GM18907 (cell line): Measurements from ENCODE around the gene BRSK2.

Experiments
- ATAC-seq: cut with Tn5 transposase; IDR thresholded peaks from one replicate; pipeline ENCODE4 v1.9.1; 2021; ENCODE audit warnings: mild to moderate bottlenecking, moderate library complexity; ENCODE audit not compliant: unreplicated experiment

BRSK2 gene

DNA sequence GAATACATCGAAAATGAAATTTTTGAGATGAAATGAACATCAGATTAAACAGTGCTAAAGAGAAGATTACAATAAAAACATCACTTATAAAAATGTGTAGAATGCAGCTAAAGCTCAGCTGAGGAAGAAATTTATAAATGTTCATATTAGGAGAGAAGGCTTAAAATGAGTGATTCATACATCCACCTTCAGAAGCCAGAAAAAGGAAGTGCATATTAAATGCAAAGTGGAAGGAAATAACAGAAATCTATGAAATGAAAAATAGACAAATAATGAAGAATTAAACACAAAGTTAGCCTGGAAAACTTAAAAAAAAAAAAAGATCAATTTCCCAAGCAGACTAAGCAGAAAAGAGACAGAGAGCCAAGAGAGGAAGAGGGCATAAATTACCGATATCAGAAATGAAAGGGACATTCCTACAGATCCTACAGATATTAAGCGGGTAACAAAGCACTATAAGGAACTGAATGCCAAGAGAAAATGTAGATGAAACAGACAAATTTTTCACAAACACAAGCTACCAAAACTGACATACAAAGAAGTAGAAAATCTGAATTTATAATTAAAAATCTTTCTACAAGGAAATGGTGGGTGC lies 104.0 kb downstream of the BRSK2 start:
- ATAC-seq: no peak

DNA sequence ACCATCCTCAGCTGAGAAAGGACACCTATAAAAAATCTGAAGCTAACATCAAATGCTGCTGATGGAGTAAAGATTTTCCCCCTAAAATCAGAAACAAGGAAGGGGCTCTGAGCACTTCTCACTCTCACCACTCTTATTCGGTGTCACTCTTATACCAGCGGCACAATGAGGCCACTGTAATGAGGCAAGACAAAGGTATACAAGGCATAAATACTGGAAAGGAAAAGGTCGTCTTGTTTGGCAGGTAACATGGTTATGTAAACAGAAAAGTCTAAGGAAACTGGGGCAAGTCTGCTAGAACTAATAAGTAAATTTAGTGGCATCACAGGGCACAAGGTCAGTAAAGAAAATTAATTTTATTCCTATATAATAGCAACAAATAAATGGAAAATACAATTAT lies 104.9 kb downstream of the BRSK2 start:
- no peak for ATAC-seq

DNA sequence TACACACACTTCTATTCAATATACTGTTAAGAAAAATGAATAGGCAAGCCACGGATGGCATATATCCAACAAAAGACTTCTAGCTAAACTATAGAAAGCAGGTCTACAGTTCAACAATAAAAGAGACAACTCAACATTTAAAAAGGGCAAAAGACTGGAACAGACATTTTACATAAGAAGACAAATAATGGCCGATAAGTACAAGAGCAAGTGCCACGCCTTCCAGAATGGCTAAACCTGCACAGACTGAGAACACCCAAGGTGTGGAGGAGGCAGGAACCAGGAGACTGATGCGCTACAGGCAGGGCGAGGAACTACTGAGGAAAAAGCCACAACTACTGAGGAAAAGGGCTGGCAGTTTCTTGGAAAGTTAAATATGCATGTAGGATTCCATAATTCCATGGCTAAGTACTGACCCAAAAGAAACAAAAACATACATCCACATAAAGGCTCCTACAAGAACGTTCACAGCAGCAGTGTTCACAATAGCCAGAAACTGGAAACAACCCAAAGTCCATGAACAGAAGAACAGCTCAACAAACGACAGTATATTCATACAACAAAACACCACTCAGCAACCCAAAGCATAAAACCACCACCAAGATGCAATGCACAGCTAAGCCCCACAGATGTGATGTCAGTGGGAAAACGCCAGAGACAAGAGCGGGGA lies 106.5 kb downstream of the BRSK2 start:
- no peak for ATAC-seq

DNA sequence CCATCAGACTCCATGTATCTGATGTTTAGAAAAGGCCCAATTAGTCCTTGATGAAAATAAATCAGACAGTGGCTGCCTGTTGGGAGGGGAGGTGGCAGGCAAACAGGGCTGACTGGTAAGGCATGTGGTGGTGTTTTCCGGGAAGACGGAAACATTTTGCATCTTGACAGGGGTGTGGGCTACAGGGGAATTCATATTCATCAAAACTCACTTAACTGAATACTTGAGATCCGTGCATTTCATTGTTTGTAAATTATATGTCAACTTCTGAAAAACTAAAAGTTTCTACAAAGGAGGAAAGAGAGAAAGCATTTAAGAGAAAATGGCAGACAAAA lies 107.0 kb downstream of the BRSK2 start:
- no peak for ATAC-seq

DNA sequence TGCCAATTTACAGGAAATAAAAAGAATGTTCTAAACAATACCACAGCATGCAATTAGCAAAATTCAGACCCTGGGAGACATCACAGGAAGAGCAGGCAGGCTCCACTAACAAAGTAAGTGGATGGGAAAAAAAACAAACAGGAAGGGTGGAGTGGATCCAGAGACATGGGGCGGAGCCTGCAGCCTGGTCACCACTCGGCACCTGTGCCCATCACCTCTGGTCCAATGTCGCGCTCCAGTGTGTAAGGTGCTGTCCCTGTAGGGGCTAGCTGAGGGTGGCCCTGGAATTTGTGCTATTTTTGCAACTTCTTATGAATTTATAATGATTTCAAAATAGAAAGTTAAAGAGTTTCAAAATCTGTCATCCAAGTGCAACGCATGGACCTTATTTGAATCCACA lies 107.9 kb downstream of the BRSK2 start:
- no peak for ATAC-seq

DNA sequence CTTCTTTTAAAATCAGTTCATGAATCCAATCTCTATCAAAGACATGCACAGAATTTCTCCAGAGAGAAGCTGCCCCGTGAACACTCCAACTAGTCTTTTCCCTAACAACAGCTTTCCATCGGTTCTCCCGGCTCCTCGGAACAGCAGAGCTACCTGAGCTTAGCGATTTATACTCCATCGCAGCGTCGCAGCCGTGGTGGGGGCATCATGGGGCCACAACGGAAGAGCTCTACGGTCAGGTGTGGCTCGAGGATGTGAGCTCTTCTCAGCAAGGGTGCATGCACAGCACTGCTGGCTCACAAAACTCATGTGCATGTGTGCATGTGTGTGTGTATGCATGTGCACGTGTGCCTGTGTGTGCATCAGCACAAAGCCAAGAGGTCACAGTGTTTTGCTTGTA lies 108.5 kb downstream of the BRSK2 start:
- no peak for ATAC-seq

DNA sequence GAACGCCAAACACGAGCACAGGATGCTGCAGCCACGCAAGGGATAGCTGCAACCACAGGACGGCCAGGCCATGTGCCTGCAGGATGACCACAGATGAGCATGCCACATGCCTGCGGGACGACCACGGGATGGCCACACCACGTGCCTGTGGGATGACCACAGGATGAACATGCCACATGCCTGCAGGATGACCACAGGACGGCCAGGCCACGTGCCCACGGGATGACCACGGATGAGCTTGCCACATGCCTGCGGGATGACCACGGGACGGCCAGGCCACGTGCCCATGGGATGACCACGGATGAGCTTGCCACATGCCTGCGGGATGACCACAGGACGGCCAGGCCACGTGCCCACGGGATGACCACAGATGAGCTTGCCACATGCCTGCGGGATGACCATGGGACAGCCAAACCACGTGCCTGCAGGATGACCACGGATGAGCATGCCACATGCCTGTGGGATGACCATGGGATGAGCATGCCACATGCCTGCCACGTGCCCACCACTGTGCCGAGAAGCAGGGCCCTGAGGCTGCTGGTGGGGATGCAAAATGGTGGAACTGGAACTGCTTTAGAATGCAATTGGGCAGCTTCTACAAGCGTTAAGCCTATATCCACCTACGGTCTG lies 109.6 kb downstream of the BRSK2 start:
- no peak for ATAC-seq

DNA sequence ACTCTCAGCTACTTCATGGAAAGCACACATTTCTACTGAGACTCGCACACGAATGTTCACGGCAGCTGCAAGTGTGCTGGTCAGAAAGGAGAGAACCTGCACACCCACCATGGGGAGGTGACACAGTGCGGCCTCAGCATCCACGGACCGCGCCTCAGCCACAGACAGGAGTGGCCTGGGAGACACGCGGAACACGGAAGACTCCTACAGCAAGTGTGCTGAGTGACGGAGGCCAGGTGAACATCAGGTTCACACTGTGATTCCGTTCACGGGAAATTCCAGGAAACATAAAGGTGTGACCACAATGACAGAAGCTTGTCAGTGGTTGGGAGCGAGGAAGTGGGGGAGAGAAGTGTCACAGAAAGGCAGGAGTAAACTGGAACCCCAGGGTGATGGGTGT lies 110.2 kb downstream of the BRSK2 start:
- ATAC-seq: no peak

DNA sequence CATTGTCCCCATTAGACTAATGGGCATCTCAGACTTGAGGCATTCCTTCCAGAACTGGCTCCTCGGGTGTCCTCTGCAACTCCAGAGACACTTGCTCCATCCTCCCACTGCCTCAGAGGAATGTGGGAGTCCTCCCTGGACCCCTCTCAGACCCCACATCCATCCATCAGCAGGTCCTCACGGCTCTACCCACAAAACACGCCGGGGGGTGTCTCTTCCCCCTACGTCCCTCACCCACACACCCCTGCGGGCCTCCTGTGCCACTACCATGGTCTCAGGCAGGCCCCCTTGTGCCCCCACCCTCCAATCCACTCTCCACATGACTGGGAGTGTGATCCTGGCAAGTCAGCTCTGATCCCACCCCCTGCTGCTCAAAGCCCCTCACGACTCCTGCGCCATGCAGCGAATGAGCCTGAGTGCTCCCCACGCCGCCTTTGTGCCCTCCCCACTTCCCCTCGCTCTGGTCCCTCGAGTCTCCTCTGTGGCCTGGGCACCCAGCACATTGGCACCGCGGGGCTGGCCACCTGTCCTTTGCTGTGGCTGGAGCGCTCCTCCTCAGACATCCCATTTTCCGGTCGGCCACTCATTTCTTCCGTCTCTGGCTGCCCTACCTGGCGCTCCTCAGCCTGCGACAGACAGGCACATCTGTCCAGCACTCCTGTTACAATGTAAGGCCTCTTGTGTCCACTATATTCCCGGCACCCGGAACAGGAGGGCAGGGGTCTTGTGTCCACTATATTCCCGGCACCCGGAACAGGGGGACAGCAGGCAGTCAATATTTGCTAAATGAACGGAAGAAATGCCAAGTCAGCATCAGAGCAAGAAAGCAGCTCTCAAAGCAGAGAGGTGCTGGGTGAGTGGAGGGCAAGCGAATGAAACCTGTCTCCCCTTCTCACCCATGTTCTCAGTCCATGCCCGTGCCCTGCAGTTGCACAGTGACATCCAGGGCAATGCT lies 111.0 kb downstream of the BRSK2 start:
- ATAC-seq: no peak

DNA sequence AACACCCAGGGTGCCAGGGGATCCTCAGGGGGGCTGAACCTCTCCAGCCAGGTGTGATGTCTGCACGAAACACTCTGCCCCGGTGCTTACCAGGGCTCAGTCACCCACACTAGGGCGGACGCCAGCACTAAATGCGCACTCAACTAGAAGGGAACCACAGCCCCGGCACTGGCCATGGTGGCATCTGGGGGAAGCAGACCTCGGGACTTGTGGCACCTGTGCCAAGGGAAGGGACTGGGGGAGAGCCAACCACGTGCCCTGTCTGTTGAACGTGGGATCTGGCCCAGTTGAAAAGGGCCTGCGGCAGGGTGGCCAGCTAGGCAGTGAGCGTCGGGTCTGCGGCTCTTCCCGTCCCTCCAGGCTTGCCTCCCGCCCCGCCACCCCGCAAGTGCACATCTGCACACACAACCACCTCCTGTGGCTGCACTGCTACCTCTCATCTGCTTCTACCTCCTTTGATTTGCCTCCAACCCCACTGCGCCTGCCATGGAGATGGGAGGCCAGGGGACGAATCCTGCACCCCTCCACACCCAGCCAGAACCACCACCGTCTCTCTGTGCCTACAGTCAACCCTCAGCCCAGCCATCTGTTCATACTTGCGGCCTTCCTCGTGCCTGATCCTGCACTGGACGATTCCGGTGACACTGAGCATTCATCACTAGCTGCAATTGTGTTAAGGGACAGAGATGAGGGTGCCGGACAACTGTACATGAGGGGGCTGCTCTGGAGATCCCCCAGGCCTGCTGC lies 111.9 kb downstream of the BRSK2 start:
- ATAC-seq: no peak

DNA sequence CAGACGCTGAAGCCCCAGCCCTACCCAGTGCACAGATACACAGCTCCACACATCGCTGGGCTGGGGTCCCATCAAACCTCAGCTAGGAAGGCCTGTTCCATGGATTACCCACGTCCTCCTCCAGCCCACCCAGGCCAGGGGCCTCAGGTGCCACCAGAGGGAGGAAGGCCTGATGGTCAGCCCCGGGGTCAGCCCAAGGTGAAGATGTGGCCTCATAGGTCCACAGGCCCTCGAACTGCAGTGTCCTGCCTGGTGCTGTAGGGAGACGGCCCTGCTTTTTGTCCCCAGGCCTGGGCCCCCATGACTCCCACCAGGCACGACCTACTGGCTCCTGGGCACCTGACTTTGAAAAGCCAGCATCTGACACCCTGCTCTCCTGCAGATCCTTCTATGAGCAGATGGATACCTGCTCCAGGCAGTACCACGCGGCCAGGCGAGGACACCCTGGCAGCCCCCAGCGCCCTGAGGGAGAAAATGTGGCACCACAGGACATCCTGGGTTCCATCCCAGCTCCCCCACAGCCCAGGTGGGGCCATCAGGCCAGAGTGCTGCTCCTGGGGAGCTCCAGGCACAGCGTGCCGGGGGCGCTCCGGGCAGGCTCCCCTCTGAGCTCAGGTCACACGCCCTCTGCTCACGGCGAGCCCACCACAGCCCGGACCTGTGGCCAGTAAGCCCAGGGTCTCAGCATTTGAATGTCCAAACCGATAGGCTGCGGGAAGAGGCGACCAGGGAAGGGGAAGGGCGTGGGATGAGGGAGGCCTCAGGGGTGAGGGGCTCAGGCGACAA lies 112.6 kb downstream of the BRSK2 start:
- ATAC-seq: no peak

DNA sequence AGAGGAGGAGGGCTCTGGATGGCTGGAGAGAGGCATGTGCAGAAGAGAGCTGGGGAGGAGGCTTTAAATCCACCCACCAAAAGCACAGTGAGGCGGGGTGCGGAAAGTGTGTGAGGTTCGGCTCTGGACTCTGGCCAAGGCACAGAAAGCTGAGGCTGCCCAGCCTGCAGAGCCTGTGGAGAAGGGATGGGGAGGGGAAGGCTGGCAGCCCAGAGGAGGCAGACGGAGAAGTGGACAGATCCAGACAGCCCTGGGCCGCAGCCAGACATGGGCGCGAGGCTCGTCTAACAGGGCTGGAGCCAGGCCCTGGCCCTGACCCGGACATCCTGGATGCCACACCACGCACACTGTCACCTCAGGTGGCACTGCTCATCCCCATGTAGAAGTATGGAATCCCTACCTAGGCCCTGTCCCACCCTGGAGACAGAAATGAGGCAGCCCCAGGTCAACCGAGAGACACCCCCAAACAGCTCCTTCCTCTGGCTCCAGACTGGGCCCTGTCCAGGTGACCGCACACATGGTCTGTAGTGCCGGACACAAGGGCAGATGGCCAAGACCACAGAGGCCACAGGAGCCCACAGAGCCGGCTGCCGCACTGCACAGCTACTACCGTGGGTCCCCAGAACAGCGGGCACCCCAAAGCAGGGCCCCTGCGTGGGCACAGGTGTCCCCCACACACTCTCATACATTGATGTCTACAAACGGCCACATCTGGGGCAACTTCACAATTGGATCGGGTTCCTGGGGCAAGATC lies 113.4 kb downstream of the BRSK2 start:
- no peak for ATAC-seq

DNA sequence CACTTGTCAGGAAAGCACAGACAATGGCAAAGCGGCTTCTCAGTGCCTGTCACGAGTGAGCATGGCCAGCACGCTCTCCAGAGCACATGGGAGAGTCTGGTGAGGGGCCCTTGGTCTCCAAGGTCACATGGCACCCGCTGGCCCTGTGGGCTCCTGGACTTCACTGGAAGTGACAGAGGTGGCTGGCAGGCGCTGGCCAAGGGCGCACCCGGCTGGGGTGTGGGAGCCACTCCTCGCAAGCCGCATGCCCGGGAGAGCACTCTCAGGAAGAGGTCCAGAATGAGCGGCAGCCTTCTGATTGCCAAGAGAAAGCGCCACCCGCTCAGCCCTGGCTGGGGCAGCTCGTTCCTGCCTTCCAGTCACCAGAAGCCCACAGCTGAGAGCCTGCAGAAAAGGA lies 114.0 kb downstream of the BRSK2 start:
- ATAC-seq: no peak

DNA sequence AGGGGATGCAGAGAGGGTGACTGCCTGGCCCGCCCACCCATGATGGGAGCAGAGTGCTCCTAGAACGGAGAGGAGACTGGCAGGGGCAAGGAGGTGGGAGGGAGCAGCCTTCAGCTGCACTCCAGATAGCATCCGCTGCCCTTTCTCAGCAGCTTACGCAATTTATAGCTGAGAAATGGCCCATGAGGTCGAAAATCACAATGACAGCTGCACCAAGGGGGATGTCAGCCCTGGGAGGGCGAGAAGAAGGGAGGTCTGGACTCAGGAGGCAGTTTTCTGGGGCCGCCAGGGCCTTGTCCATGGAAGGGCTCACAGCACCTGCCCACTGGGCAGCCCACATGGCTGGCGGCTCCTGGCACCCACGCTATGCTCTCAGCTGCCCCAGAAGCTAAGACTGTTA lies 114.4 kb downstream of the BRSK2 start:
- no peak for ATAC-seq

DNA sequence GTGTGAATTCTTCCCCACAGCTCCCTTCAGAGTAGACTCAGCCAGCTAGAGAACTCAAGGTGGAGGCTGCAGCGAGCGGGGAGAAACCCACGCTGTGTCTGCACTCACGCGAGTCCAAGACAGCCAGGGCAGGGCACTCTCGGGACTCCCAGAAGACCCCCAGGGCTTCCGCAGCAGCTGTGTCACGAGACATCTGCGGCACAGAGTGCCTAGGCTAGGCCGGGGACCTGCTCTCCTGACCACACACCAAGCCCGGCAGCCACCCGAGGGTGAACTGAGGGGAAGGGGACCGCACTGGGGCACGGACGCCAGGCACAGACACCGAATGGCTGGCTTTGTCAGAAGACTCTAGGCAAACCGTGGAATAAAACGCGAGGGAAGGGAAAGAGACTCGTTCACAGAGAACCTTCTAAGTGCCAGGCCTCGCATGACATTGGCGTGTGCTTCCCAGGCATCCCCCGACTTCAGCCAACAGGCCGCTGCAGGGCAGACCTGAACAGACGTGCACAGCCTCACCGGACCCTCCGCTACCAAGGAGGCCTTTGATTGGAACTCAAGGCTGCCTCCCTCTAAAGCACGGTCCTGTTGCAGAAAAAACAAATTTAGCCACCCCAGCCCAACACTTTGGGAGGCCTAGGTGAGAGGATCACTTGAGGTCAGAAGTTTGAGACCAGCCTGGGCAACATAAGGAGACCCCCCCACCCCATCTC lies 115.0 kb downstream of the BRSK2 start:
- ATAC-seq: no peak

DNA sequence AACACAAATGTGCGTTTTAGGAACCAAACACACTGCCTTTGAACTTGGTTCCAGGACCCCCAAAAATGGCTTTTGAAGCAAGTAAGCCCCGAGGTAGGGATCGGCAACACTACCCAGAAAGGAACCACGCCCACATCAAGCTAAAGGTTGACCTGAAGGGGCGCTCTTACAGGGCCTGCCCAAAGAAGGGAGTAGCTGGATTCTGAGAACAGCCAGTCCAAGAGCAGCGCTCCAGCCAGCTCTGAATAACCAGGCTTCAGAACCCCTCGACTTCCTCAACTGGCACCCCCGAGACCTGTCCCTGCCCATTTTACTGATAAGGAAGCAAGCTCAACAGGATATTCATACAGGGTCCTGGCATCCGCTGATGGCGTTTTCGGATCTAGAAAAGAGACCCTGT lies 115.7 kb downstream of the BRSK2 start:
- ATAC-seq: no peak

DNA sequence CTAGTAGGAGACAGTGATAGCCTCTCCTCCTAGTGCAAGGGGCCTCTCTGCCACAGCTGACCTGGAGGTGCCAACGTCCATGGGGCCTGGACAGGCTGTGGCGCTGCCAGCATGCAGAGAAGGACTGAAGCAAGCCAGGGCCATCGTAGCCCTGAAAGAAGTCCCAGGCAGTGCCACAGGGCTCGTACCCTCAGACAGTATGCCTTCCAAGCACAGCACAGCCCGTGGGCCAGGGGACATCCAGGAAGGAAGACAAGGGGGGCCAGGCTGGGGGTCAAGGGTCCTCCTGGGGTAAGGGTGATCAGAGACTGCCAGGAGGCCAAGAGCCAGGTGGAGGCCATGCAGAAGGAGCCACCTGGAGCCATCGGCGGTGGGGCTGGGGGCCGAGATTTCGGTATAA lies 117.2 kb downstream of the BRSK2 start:
- no peak for ATAC-seq

DNA sequence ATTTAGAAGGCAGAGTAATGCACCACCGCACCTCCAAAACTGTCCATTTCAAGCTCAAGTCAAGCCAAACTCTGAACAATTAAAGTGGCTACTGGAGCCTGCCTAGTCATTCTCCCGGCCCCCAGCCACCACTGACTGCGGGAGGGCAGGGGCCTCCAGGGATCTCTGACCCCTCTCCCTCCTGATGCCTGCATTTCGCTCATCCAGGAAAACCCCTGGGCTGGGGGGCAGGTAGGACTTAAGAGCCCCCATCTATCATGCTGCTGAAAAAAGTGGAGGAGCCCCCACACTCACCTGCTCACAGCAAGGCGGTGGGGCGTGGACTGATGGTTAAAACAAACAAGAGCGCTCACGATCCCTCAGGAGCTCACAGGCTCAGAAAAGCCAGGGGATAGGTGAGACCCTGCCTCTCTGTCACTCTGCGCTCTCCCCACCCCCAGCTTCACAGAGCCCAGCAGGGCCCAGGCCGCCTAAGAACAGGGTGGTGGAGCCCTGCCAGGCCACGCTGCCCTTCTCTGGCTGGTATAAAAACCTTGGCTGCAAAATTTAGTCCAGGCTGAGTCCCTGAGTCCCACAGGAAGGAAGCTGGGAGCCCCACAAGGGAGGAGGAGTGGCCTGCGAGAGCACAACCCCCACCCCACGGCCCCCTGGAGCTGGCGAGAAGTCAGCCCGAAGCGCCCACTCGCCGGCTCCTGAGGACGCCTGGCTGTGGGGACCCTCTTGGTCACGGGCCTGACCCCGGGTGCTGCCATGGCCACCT lies 117.8 kb downstream of the BRSK2 start:
- no peak for ATAC-seq
